ENCODE results near the gene STUB1. TPM values are rescaled to one million over a fixed set of nuclear protein-coding genes. Genes with fewer than 3 reads are reported as not detected.

Gene STUB1
- total RNA-seq, 2 donors from 2014 or later = 135 to 186 TPM

DNA sequence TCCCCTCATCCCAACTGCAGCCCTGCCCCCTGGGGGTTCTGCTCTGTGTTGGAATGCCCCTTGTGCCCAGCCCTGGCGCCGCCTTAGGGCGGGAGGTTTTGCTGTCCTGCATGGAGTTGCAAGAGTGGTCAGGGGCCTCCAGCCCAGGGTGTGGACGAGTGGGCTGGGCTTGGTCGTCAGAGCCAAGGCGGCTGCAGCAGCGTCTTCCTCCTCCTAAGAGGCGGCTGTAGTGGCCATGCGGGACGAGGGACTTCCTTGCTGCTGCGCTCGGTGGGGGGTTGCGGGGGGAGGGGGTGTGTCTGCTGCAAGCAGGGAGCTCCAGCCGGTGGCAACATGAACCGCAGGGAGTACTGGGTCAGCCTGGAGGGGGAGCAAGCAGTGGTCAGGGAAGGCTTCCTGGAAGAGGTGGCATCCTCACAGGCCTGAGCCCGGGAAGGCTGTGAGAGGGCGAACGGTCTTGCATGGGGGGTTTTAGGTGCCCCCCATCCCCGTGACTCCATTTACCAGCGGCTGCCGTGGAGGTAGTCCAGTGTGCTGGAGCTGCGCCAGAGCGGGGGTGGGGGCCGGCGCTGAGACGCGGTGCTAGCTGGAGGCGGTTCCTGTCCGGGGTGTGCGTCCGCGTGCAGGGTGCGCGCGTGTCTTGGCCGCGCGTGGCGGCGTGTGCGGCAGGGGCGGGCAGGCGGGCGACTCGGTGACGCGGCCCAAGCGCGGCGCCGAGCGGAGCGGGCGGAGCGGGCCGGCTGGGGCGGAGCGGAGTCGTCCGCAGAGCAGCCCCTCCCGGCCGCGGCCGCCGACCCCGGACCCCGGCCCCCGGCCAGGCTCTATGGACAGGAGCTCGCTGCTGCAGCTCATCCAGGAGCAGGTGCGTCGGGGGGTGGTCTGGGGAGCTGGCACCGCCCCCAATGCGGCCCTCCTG lies 5.0 kb upstream of the STUB1 start, which contains the start of gene RHBDL1:
Gene RHBDL1, plus strand, starts transcription at position 704 of the 916 bp plus-strand sequence. Its CDS starts 120 bp downstream, at position 824.
- no peak for DNase-seq (ENCODE audit: low spot score)
- Histone ChIP-seq H3K9me3 (no peaks in the 10 kb centered on the region), H3K27ac (peak within 1 kb of the TSS; percentile 23 to 53), H3K36me3 (peaks cover 35% of the 10 kb centered on the region), H3K4me3 (peak within 1 kb of the TSS; percentile 32 to 50), H3K27me3 (no peaks in the 10 kb centered on the region), H3K4me1 (peaks cover 0 to 31% of the 10 kb centered on the region in 2 donors)
- TF ChIP-seq, protein P1, sequence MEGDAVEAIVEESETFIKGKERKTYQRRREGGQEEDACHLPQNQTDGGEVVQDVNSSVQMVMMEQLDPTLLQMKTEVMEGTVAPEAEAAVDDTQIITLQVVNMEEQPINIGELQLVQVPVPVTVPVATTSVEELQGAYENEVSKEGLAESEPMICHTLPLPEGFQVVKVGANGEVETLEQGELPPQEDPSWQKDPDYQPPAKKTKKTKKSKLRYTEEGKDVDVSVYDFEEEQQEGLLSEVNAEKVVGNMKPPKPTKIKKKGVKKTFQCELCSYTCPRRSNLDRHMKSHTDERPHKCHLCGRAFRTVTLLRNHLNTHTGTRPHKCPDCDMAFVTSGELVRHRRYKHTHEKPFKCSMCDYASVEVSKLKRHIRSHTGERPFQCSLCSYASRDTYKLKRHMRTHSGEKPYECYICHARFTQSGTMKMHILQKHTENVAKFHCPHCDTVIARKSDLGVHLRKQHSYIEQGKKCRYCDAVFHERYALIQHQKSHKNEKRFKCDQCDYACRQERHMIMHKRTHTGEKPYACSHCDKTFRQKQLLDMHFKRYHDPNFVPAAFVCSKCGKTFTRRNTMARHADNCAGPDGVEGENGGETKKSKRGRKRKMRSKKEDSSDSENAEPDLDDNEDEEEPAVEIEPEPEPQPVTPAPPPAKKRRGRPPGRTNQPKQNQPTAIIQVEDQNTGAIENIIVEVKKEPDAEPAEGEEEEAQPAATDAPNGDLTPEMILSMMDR (IDR thresholded peaks at IDR 0.05) = no peak

- Histone ChIP-seq H3K4me1 (peaks cover 0 to 35% of the 10 kb centered on the region in 2 donors), H3K9me3 (no peaks in the 10 kb centered on the region), H3K27me3 (no peaks in the 10 kb centered on the region), H3K27ac (peak overlapping the region in 1 of 2 donors; percentile 53), H3K4me3 (peak overlapping the region; percentile 32 to 50), H3K36me3 (peaks cover 27% of the 10 kb centered on the region)
- TF ChIP-seq, protein P1 (IDR thresholded peaks at IDR 0.05) = no peak
- DNase-seq (ENCODE audit: low spot score) = no peak
Observed at GRCh38 chr16:675884-676564, 4.2 kb upstream of the STUB1 start.

DNA sequence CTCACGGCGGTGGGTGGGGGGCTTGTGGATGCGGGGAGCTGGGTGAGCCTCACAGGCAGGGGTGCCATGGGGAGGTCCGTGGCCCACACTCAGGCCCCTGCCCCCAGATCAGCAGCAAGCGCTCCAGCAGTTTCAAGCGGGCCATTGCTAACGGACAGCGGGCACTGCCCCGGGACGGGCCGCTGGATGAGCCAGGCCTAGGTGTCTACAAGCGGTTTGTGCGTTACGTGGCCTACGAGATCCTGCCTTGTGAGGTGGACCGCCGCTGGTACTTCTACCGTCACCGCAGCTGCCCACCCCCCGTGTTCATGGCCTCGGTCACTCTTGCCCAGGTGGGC lies 3.7 kb upstream of the STUB1 start:
- Histone ChIP-seq H3K4me3 (no peak overlapping the region), H3K27me3 (no peaks in the 10 kb centered on the region), H3K9me3 (no peaks in the 10 kb centered on the region), H3K27ac (no peak overlapping the region), H3K4me1 (peaks cover 0 to 40% of the 10 kb centered on the region in 2 donors), H3K36me3 (peaks cover 25% of the 10 kb centered on the region)
- TF ChIP-seq, protein P1 (IDR thresholded peaks at IDR 0.05) = no peak
- DNase-seq (ENCODE audit: low spot score) = no peak

DNA sequence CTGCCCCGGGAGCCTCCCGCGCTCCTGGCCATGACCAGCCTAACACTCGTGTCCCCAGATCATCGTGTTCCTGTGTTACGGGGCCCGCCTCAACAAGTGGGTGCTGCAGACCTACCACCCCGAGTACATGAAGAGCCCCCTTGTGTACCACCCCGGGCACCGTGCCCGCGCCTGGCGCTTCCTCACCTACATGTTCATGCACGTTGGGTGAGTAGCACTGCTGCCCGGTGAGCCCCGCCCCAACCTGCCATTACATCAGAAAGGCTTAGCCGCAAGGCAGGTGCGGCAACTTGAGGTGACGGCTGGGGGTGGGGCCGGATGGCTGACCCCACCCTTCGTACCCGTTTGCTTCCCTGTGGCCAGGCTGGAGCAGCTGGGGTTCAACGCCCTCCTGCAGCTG lies 3.3 kb upstream of the STUB1 start:
- DNase-seq (ENCODE audit: low spot score) = no peak
- TF ChIP-seq, protein P1 (IDR thresholded peaks at IDR 0.05) = no peak
- H3K4me1 ChIP-seq = peaks cover 0 to 44% of the 10 kb centered on the region in 2 donors

GRCh38 chr16:677316-678190 lies 2.7 kb upstream of the STUB1 start:
- TF ChIP-seq, protein P1 (IDR thresholded peaks at IDR 0.05) = no peak
- H3K27me3 ChIP-seq = no peaks in the 10 kb centered on the region
- DNase-seq (ENCODE audit: low spot score) = no peak
- peaks cover 0 to 51% of the 10 kb centered on the region in 2 donors for H3K4me1 ChIP-seq
- H3K27ac ChIP-seq = no peak overlapping the region
- H3K4me3 ChIP-seq = no peak overlapping the region
- H3K36me3 ChIP-seq = peaks cover 25% of the 10 kb centered on the region
- no peaks in the 10 kb centered on the region for H3K9me3 ChIP-seq

More for the DNA sequence above, 3.3 kb upstream of the STUB1 start:
- H3K27ac ChIP-seq = no peak overlapping the region
- no peaks in the 10 kb centered on the region for H3K9me3 ChIP-seq
- no peaks in the 10 kb centered on the region for H3K27me3 ChIP-seq
- no peak overlapping the region for H3K4me3 ChIP-seq
- peaks cover 25% of the 10 kb centered on the region for H3K36me3 ChIP-seq

All from right atrium auricular region (tissue), 2 donors.